Stimulated activated naive B cell treated with anti-CD40 and anti-IgM and Interleukin-4, amounts not matched to agents 10 μg/mL and 1 μg/mL and 100 μg/mL, for 72 hours (primary cell): ENCODE measurements around the gene REV3L.
"Not testable (repeated sequence)": the region's sequence is repeated elsewhere in the genome, so short reads cannot be mapped to it uniquely, and the experiment has no call there.

Experiments
- ATAC-seq, 2 donors: fragments of 150-1000 bp; cut with Tn5 transposase; replicated peaks; 2 replicates each; pipeline ENCODE4 v1.10.0; 2021; ENCODE audit warnings: moderate library complexity in 1 of 2
- DNase-seq: peaks from one replicate; pipeline ENCODE4 v3.0.0; 2021
- H3K27ac Mint-ChIP-seq: one replicate; pipeline ENCODE4 v1.8.0; 2022; ENCODE audit warnings: mild to moderate bottlenecking, mixed read lengths
- H3K27me3 Mint-ChIP-seq, 2 donors: one replicate each; pipeline ENCODE4 v1.8.0; 2022; ENCODE audit warnings: mixed read lengths in 2 of 2
- H3K36me3 Mint-ChIP-seq, 2 donors: one replicate each; pipeline ENCODE4 v1.8.0; 2022; ENCODE audit warnings: mixed read lengths in 2 of 2, mild to moderate bottlenecking in 1 of 2
- H3K4me1 Mint-ChIP-seq, 2 donors: one replicate each; pipeline ENCODE4 v1.8.0; 2022; ENCODE audit warnings: mixed read lengths in 2 of 2, mild to moderate bottlenecking in 1 of 2
- H3K4me3 Mint-ChIP-seq, 2 donors: one replicate each; pipeline ENCODE4 v1.8.0; 2022; ENCODE audit warnings: mild to moderate bottlenecking in 2 of 2, mixed read lengths in 2 of 2, moderate library complexity in 1 of 2
- H3K9me3 Mint-ChIP-seq, 2 donors: one replicate each; pipeline ENCODE4 v1.8.0; 2022; ENCODE audit warnings: mixed read lengths in 2 of 2, mild to moderate bottlenecking in 1 of 2

Gene REV3L

GRCh38 chr6:111260570-111261298, 222.3 kb downstream of the REV3L start:
- no peaks in the 10 kb centered on the region for H3K27me3 Mint-ChIP-seq
- H3K9me3 Mint-ChIP-seq: no peaks in the 10 kb centered on the region
- DNase-seq (no peak), ATAC-seq (no peak)
- H3K36me3 Mint-ChIP-seq: peaks cover 6 to 10% of the 10 kb centered on the region in 2 donors
- H3K27ac Mint-ChIP-seq: peak overlapping the region; percentile 93
- H3K4me1 Mint-ChIP-seq: peaks cover 7 to 25% of the 10 kb centered on the region in 2 donors
- H3K4me3 Mint-ChIP-seq: peak overlapping the region; percentile 80 to 83

- Mint-ChIP-seq H3K9me3 (no peaks in the 10 kb centered on the region), H3K4me3 (peak overlapping the region; percentile 80 to 83), H3K36me3 (peaks cover 5 to 6% of the 10 kb centered on the region in 2 donors), H3K27ac (peak overlapping the region; percentile 93), H3K4me1 (peaks cover 7 to 24% of the 10 kb centered on the region in 2 donors), H3K27me3 (no peaks in the 10 kb centered on the region)
- DNase-seq (peak; percentile 99), ATAC-seq (peak; percentile 98 to 99)
Measured at GRCh38 chr6:111259089-111259831, 223.8 kb downstream of the REV3L start.

GRCh38 chr6:111258615-111259088, 224.4 kb downstream of the REV3L start:
- peak overlapping the region; percentile 93 for H3K27ac Mint-ChIP-seq
- peaks cover 5 to 20% of the 10 kb centered on the region in 2 donors for H3K4me1 Mint-ChIP-seq
- ATAC-seq: peak; percentile 24 to 25

GRCh38 chr6:111258010-111258409, 225.0 kb downstream of the REV3L start:
- Mint-ChIP-seq H3K4me3 (no peak overlapping the region), H3K27me3 (no peaks in the 10 kb centered on the region), H3K4me1 (peaks cover 4 to 18% of the 10 kb centered on the region in 2 donors), H3K9me3 (no peaks in the 10 kb centered on the region), H3K36me3 (no peaks in the 10 kb centered on the region), H3K27ac (no peak overlapping the region)
- DNase-seq (no peak), ATAC-seq (no peak)

More at GRCh38 chr6:111258615-111259088, 224.4 kb downstream of the REV3L start:
- Mint-ChIP-seq H3K36me3 (peaks cover 1% of the 10 kb centered on the region in 2 donors), H3K9me3 (no peaks in the 10 kb centered on the region), H3K27me3 (no peaks in the 10 kb centered on the region), H3K4me3 (peak overlapping the region; percentile 80 to 83)
- no peak for DNase-seq

DNA sequence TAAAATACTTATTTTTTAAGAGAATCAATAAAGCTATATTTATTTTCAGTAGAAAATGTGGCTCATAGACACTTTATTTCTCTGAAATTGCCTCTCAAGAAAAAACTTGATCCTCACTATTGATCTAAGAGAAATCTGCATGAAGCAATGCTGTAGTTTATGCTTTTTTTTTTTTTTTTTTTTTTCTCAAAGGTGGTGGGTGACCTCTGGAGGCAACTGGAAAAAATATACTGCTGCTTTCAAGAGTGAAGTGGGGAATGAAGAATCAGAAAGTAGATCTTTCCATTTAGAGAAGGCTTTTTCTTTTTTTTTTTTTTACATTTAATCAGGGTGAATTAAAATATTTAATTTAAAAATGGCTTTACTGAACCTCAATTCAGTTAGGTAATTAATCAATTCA, 226.4 kb downstream of the REV3L start:
- no peaks in the 10 kb centered on the region for H3K36me3 Mint-ChIP-seq
- DNase-seq (no peak), ATAC-seq (no peak)
- no peak overlapping the region for H3K4me3 Mint-ChIP-seq
- H3K27ac Mint-ChIP-seq: no peak overlapping the region
- H3K27me3 Mint-ChIP-seq: no peaks in the 10 kb centered on the region
- H3K9me3 Mint-ChIP-seq: no peaks in the 10 kb centered on the region
- H3K4me1 Mint-ChIP-seq: peaks cover 4 to 11% of the 10 kb centered on the region in 2 donors

DNA sequence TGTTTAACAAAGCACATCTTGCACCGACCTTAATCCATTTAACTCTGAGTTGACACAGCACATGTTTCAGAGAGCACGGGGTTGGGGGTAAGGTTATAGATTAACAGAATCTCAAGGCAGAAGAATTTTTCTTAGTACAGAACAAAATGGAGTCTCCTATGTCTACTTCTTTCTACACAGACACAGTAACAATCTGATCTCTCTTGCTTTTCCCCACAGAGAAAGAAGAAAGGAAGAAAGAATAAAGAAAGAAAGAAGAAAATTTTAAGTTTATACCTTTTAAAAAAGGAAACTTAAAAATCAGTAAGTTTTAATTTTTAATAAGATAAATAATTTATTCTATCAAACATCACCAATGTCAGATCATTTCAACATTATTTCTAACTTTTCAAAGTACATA, 227.2 kb downstream of the REV3L start:
- DNase-seq, H3K4me3 Mint-ChIP-seq, ATAC-seq, H3K27me3 Mint-ChIP-seq, H3K9me3 Mint-ChIP-seq, H3K36me3 Mint-ChIP-seq, H3K27ac Mint-ChIP-seq, H3K4me1 Mint-ChIP-seq: not testable (repeated sequence)

GRCh38 chr6:111254779-111255166, 228.2 kb downstream of the REV3L start:
- DNase-seq (no peak), ATAC-seq (no peak)
- H3K4me3 Mint-ChIP-seq: no peak overlapping the region
- no peaks in the 10 kb centered on the region for H3K36me3 Mint-ChIP-seq
- no peaks in the 10 kb centered on the region for H3K9me3 Mint-ChIP-seq
- no peak overlapping the region for H3K27ac Mint-ChIP-seq
- H3K4me1 Mint-ChIP-seq: peaks cover 0 to 4% of the 10 kb centered on the region in 2 donors
- H3K27me3 Mint-ChIP-seq: no peaks in the 10 kb centered on the region

DNA sequence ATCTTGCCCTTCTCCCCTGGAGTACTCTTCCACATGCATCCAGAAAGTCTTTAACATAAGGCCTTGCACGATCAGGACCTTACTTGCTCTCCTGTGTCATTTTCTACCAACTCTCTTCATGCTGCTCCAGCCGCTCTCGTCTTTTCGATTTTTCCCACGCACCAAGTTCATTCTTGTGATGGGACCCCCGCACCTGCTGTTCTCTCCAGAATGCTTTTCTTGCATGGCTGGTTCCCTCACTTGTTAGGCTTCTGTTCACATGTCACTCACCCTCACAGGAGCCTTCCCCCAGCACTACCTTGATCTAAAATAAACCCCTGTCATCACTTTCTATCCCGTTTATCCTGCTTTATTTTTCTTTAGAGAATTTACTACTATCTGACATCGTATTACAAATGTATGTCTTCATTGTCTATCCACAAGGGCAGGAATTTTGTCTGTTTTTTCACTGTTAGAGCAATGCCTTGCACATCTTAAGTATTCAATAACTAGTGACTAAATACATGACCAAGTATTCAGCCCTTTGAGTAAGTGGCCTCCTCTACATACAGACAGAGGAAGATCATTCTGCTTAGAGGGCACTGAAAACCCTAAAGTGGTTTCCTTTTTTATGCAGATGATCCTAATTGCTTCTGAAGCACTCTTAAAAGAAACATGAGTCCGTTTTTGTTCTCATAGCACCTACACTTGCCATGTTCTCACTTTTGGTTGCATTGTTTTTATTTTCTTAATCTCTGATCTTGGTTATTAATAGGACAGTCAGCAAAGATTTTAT, 228.8 kb downstream of the REV3L start:
- H3K27me3 Mint-ChIP-seq: no peaks in the 10 kb centered on the region
- peaks cover 0 to 4% of the 10 kb centered on the region in 2 donors for H3K4me1 Mint-ChIP-seq
- no peaks in the 10 kb centered on the region for H3K36me3 Mint-ChIP-seq
- H3K27ac Mint-ChIP-seq: no peak overlapping the region
- DNase-seq (no peak), ATAC-seq (no peak)
- no peak overlapping the region for H3K4me3 Mint-ChIP-seq
- no peaks in the 10 kb centered on the region for H3K9me3 Mint-ChIP-seq

- Mint-ChIP-seq H3K9me3 (no peaks in the 10 kb centered on the region), H3K27me3 (no peaks in the 10 kb centered on the region), H3K36me3 (no peaks in the 10 kb centered on the region), H3K4me1 (peaks cover 0 to 1% of the 10 kb centered on the region in 2 donors), H3K4me3 (no peak overlapping the region), H3K27ac (no peak overlapping the region)
- no peak for ATAC-seq
- no peak for DNase-seq
Measured at GRCh38 chr6:111252726-111253125, 230.3 kb downstream of the REV3L start.

- no peaks in the 10 kb centered on the region for H3K9me3 Mint-ChIP-seq
- ATAC-seq: peak; percentile 93 to 99
- H3K4me3 Mint-ChIP-seq: no peak overlapping the region
- no peak overlapping the region for H3K27ac Mint-ChIP-seq
- no peaks in the 10 kb centered on the region for H3K36me3 Mint-ChIP-seq
- H3K4me1 Mint-ChIP-seq: peaks cover 0 to 1% of the 10 kb centered on the region in 2 donors
- no peak for DNase-seq
- no peaks in the 10 kb centered on the region for H3K27me3 Mint-ChIP-seq
Measured at GRCh38 chr6:111250791-111251354, 232.1 kb downstream of the REV3L start.
